Stimulated activated CD8-positive, alpha-beta memory T cell treated with anti-CD3 and anti-CD28 coated beads, Interleukin-15, amount 100 ng/mL, for 48 hours (primary cell): ENCODE results near the gene CTH.
"Not testable (repeated sequence)": the region's sequence is repeated elsewhere in the genome, so short reads cannot be mapped to it uniquely, and the experiment has no call there.

Experiments used
- DNase-seq, 2 donors: peaks; one replicate each; pipeline ENCODE4 v3.0.0-alpha.2; 2020; ENCODE audit warnings: low read depth in 2 of 2

Gene CTH

DNA sequence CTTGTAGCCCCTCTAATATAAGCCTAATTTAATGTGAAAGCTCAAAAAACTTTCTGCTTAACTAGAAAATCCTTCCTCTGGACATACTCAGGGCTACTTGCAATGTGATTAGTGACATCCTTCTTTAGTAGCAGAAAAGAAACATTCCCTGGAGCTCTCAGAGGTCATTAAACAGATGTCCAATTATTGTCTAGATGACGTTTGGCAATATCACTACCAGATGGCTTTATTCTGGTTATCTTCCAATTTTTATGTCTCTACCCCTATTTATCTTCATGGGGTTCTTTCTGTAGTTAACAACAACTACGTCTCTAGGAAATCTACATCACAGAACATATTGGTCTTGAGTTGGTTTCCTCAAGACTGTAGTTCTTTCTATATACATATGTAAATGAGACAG lies 44.2 kb downstream of the CTH start:
- no peak for DNase-seq

DNA sequence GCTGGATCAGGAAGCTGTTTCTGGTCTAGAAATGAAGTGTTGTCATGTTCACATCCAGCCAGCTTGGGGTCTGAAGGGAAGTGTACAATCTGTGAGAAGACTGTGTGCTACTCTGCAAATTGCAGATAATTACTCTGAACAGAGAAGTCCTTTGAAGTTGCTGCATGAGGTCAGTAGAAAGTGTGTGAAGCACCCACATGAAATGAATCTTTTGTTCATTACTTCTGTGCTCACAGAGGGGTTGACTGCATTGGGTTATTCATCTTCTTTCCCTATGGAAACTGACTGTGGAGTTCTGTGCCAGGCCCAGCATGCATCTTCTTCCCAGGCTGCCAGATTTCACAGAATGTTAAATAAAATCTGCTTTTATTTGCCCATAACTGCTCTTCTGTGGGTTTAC lies 47.1 kb downstream of the CTH start:
- no peak for DNase-seq

DNA sequence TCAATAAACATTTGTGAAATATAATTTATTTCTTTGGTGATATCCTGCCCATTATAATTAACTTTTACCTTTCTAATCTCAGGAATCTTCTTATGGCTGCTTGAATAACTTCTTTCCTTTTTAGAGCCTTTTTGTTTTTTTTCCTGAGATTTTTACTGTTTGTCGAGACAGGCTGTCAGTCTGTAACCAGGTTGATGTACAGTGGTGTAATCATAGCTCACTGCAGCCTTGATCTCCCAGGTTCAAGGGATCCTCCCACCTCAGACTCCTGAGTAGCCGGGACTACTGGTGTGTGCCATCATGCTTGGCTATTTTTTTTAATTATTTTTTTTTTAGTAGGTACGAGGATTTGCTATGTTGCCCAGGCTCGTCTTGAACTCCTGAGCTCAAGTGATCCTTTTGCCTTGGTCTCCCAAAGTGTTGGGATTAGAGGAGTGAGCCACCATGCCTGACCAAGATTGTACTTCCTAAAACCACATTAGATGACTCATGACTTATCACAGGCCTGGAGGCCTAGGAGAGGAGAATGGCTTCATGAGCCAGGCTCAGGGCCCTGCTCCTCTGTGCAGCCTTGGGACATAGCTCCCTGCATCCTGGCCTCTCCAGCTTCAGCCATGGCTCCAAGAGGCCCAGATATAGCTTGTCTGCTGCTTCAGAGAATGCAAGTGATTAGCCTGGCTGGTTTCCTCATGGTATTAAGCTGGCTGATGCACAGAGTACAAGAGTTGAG lies 48.6 kb downstream of the CTH start:
- DNase-seq = no peak

DNA sequence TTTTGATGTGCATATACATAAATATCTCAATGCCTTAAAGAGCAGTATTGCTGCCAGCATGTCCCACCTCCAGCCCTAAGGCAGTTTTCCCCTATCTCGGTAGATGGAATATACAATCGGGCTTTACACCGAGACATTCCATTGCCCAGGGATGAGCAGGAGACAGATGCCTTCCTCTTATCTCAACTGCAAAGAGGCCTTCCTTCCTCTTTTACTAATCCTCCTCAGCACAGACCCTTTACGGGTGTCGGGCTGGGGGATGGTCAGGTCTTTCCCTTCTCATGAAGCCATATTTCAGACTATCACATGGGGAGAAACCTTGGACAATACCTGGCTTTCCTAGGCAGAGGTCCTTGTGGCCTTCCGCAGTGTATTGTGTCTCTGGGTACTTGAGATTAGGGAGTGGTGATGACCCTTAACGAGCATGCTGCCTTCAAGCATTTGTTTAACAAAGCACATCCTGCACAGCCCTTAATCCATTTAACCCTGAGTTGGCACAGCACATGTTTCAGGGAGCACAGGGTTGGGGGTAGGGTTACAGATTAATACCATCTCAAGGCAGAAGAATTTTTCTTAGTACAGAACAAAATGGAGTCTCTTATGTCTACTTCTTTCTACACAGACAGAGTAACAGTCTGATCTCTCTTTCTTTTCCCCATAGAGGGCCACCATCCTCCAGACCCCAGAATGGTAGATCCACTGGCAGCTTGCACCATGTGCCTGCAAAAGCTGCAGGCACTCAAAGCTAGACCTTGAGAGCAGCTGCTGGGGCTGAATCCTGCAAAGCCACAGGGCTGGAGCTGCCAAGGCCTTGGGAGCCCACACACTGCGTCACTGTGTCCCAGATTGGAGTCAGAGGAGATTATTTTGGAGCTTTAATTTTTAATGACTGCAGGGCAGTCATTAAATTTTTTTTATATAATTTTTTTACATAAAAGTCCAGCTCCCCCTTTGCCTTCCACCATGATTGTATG lies 50.0 kb downstream of the CTH start:
- DNase-seq = not testable (repeated sequence)

DNA sequence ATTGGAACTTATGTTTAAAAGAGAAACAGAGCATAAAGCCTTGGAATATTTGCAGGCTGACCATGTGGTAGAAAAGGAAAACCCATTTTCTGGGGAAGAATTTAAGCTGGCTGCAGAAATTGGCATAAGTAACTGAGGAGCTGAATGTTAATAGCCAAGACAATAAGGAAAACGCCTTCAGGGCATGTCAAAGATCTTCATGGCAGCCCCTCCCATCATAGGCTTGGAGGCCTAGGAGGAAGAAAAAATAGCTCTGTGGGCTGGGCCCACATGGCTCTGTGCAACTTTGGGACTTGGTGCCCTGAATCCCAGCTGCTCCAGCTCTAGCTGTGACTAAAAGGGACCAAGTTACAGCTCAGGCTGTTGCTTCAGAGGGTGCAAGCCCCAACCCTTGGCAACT lies 51.5 kb downstream of the CTH start:
- DNase-seq = no peak

DNA sequence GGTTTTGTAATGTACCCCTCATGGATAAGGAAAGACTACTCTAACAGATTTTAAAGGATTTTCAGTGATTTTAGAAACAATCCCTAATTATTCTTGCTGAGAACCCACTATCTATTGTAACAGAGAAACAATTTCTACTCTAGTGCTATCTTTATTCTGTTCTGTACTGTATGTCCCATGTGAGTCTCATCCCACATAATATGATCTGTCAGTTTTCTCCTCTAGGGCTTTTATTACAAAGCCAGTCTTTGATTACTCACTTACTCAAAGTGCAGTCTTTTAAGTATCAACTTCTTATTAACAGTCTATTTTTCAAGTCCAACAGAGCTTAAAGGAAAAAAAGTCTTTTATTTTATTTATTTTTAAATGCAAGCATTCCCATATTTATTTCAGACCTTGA lies 54.8 kb downstream of the CTH start:
- no peak for DNase-seq

DNA sequence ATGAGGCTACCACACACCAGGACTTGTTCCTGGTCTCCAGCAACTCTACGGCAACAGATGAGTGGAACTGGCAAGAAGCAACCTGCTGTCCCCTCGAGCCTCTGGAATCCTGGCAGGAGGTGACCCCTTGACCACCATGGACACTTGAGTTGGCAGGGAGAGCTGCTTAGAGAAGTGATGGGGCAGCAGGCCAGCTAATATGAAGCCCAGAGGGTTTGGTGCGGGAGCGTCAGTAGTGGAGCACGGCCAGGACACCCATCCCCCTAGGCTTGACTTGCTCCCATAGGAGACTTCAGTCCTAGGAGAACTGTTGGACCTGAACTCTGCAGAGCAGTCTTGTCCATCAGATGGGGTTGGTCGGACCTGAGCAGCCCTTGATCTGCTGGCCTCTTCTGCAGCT lies 56.5 kb downstream of the CTH start:
- no peak for DNase-seq

DNA sequence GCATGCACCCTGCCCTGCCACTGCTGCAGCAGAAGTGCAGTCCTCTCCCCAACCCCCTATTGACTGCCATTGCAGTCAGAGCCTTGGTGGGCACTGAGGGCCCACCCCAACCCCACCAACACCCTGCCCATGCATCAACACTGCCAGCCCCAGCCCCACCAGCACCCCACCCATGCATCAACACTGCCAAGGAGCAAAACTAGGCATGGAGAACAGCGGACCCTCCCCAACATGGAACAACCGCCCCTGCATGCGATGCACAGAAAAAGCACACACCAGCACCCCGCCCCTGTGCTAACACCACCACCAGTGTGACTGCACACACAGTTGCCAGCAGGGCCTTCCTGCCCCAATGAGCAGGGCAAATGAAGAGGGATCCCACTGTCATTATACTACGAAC lies 57.1 kb downstream of the CTH start:
- DNase-seq = no peak

DNA sequence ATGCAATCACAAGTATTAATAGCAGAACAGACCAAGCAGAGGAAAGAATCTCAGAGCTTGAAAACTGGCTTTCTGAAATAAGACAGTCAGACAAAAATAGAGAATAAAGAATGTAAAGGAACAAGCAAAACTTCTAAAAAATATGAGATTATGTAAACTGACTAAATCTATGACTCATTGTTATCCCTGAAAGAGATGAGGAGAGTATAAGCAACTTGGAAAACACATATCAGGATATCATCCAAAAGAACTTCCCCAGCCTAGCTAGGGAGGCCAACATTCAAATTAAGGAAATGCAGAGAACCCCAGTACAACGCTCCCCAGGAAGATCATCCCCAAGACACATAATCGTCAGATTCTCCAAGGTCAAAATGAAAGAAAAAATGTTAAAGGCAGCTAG lies 58.1 kb downstream of the CTH start:
- not testable (repeated sequence) for DNase-seq

DNA sequence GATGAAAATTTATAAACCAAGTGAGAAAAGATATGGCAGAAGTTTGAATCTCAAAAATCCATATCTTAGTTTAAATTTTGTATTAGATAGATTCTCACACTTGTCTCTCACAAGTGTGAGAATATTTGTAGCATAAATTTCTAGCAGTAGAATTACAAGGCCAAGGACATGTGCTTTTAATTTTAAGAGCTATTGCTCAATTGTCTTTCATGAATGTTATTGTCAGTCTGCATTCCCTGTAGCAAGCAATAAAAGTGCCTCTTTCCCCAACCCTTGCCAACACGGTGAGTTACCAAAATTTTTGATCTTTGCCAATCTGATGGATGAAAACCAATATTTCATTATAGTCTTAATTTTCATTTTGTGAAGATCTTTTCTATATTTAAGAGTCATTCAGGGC lies 64.0 kb downstream of the CTH start:
- no peak for DNase-seq

DNA sequence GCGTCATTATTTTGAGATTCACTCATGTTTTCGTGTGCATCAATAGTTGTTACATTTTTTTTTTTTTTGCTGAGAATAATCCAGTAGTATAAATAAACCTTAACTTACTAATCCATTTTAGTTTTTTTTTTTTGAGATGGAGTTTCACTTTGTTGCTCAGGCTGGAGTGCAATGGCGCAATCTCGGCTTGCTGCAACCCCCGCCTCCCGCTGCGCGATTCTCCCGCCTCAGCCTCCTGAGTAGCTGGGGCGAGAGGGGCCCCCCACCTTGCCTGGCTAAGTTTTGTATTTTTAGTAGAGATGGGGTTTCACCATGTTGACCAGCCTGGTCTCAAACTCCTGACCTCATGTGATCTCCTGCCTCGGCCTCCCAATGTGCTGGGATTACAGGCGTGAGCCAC lies 66.0 kb downstream of the CTH start:
- DNase-seq = no peak

DNA sequence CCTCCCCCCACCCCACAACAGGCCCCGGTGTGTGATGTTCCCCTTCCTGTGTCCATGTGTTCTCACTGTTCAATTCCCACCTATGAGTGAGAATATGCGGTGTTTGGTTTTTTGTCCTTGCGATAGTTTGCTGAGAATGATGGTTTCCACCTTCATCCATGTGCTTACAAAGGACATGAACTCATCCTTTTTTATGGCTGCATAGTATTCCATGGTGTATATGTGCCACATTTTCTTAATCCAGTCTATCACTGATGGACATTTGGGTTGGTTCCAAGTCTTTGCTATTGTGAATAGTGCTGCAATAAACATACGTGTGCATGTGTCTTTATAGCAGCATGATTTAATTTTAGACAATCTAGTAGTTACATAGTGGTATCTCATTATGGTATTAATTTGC lies 66.8 kb downstream of the CTH start:
- DNase-seq = not testable (repeated sequence)

DNA sequence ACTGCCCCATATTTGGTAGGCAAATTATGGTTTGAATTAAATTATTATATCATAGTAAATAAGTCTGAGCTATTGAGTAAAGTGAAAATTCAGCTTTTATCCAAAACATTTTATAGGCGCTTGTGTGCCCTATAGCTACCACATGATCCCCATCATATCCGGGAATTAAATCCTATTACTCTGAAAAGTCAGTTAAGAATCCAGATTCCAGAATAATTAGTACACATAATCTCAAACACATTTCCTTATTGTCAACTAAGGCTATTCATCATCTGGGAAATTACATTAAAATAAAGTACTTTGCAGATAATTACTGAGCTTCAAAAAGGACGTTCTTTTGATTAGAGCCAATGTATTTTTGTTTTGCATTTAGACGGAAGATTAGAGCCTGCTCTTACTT lies 72.3 kb downstream of the CTH start:
- DNase-seq = no peak

DNA sequence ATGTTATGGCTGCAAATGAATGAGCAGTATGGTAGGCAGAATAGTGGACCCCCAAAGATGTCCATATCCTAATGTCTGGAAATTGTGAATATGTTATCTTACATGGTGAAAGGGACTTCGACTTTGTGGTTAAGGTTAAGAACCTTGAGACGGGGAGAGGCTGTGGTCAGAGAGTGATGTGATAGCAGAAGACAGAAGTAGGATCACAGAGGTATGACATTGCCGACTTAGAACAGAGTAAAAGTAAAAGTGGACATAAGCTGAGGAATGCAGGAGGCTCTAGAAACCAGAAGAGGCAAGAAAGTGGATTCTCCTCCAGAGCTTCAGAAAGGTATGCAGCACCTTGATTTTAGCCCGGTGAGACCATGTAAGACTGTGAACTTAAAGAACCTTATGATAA lies 74.6 kb downstream of the CTH start:
- no peak for DNase-seq

DNA sequence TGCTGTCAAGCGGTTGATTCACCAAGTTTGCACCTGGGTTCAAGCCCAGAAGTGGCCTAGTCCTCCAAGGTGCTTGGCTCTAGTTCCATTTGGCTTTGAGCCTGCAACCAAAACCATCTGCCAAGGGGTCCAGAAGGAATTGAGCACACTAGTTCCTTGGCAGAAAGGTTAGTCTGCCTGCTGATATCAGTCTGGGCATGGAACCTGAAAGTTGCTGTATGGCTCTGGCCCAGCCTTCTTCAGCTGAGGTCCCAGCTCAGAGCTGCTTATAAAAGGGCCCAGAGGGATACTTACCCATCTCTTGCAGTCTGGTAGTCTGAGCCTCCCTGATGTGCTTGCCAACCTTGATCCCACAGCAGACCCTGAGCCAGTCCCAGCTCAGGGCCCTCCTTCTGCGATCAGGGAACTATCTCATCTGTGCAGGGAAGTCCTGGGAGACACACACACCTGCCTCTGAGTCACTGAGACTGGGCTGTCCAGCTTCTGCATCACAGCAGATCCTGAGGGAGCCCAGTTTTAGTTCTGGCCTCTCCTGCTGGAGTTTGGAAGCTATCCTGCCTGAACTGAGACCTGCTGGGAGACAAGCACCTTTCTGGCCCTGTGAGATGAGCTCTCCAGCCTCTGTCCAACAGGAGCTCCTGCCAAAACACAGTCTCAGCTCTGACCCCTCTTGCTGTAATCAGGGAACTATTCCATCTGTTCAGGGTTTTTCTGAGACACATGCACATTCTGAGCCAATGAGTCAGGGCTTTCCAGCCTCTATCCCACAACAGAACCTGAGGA lies 75.8 kb downstream of the CTH start:
- DNase-seq = no peak

DNA sequence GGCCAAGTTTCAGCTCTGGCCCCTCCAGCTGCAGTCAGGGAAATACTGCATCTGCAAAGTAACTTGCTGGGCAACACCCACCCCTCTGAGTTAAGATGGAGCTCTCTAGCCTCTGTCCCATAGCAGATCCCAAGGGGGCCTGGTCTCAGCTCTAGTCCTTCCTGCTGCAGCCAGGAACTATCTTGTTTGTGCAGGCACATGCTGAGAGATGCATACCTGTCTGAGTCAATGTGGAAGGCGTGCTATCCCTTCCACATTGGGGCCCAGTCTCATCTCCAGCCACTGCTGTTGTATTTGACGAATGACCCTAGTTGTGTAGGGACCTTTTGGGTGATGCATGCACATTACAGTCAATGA lies 76.4 kb downstream of the CTH start:
- no peak for DNase-seq

DNA sequence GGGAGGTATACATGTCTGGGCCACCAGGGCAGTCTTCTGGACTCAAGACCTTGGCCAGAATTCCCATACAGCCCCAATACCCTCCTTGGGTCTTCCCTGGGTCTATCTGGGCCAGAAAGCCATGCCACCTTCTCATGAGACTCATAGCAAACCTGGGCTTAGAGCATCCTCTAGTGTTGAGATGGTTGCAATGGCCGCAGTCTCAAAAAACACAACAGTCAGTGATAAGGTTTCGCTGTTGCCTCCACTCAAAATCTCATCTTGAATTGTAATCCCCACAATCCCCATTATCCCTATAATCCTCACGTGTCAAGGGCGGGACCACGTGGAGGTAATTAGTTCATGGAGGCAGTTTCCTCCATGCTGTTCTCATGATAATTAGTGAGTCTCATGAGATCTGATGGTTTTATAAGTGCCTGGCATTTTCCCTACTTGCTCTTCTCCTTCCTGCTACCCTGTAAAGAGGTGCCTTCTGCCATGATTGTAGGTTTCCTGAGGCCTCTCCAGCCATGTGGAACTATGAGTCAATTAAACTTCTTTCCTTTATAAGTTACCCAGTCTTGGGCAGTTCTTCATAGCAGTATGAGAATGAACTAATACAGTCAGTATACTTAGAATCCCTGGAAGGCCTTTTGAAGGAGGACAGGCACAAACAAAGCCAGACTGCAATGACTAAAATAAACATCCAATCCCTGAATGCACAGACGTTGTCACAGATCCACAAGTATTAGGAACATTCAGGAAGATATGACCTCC lies 77.0 kb downstream of the CTH start:
- no peak for DNase-seq
